Measurements from ENCODE around the gene C2CD2. TPM values are rescaled to one million over a fixed set of nuclear protein-coding genes. Genes with fewer than 3 reads are reported as not detected.

C2CD2 gene
- total RNA-seq, 1 donor from 2014 or later, result 20.5 TPM

DNA sequence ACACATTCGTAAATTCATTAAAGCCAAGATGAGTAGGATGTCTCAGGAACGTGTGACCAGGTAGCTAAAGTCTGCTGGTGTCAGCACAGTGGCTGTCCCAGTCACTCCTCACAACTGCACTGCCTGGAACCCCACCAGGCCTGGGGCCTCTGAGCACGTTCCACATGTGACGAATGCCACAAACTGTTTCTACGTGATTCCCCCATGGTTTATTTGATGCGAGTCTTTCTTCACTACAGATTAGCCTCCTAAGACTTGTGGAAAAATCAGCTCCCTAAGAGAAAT lies 107.8 kb downstream of the C2CD2 start:
- Mint-ChIP-seq H3K36me3 (peaks cover 5% of the 10 kb centered on the region), H3K27ac (no peak overlapping the region), H3K27me3 (no peaks in the 10 kb centered on the region), H3K4me3 (no peak overlapping the region), H3K9me3 (peaks cover 3% of the 10 kb centered on the region), H3K4me1 (ENCODE audit: unreplicated experiment) (peaks cover 4% of the 10 kb centered on the region)
- no peak for DNase-seq (ENCODE audit: extremely low spot score, unreplicated experiment)
- TF ChIP-seq, protein P1, sequence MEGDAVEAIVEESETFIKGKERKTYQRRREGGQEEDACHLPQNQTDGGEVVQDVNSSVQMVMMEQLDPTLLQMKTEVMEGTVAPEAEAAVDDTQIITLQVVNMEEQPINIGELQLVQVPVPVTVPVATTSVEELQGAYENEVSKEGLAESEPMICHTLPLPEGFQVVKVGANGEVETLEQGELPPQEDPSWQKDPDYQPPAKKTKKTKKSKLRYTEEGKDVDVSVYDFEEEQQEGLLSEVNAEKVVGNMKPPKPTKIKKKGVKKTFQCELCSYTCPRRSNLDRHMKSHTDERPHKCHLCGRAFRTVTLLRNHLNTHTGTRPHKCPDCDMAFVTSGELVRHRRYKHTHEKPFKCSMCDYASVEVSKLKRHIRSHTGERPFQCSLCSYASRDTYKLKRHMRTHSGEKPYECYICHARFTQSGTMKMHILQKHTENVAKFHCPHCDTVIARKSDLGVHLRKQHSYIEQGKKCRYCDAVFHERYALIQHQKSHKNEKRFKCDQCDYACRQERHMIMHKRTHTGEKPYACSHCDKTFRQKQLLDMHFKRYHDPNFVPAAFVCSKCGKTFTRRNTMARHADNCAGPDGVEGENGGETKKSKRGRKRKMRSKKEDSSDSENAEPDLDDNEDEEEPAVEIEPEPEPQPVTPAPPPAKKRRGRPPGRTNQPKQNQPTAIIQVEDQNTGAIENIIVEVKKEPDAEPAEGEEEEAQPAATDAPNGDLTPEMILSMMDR (conservative IDR thresholded peaks at IDR 0.05), result no peak

DNA sequence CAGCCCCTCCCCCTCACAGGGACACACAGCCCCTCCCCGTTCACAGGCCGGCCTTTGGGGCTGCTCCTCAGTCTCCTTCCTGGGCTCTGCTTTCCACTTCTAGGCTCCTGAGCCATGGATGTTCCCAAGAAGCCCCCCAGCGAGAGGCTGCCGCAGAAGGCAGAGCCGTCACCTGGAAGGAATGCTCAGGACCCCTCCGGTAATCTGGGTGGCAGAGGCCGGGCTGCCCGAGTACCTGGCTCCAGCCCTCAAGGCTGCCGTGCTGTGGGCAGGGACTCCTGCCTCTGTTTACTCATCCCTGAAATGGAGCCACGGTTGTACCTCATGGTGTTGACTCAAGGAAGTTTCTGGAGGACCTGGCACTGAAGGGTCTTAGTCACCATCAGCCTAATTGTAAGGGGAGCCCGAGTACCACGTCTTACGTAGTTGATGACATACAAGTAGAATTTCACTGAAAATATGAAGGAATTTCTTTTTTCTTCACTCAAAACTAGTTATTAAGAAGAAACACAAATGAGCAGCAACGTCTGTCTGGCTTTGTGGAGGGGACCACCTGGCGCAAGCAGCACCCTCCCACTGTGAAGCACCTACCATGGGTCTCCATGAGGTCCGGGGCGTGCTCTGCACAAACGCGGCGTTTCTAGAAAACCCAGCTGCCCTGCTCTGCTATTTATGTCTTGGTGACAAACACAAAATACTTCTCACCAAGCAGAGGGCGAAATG lies 108.3 kb downstream of the C2CD2 start:
- Mint-ChIP-seq H3K27ac (no peak overlapping the region), H3K4me1 (ENCODE audit: unreplicated experiment) (peaks cover 4% of the 10 kb centered on the region), H3K27me3 (no peaks in the 10 kb centered on the region), H3K36me3 (peaks cover 6% of the 10 kb centered on the region), H3K4me3 (no peak overlapping the region), H3K9me3 (peaks cover 8% of the 10 kb centered on the region)
- DNase-seq (ENCODE audit: extremely low spot score, unreplicated experiment), result no peak
- TF ChIP-seq, protein P1 (conservative IDR thresholded peaks at IDR 0.05), result no peak

DNA sequence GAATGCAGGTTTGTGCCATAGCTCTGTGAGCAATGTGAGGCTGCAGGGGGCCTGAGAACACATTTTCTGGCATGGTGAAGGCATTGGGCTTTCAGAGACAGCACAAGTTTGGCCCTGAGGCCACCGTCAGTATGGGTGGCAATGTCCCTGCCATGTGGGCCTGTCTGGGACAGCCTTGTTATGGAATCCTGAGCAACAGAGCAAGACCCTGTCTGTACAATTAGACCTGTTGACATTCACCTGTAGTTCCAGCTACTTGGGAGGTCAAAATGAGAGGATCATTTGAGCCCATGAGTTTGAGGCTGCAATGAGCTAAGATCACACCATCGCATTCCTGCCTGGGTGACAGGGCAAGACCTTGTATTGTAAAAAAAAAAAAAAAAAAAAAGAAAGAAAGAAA lies 110.2 kb downstream of the C2CD2 start:
- no peak overlapping the region for H3K27ac Mint-ChIP-seq
- peaks cover 4% of the 10 kb centered on the region for H3K4me1 Mint-ChIP-seq (ENCODE audit: unreplicated experiment)

DNA sequence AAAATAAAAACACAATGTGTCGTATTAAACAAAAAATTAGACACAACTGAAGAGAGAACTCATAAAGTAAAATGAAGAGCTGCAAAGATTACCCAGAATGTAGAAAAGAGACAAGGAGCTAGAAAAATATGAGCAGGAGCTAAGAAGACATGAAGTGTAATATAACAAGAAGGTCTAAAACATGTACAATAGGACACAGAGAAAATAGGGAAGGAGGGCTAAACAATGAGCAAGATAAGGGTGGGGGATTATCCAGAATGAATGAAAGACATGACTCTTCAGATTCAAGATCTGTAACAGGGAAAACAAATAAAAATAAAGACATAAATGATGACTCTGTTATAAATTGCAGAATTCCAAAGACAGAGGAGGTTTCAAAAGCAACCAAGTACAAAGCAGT lies 112.9 kb downstream of the C2CD2 start:
- peaks cover 10% of the 10 kb centered on the region for H3K9me3 Mint-ChIP-seq
- H3K36me3 Mint-ChIP-seq, result peaks cover 30% of the 10 kb centered on the region
- no peak overlapping the region for H3K4me3 Mint-ChIP-seq
- H3K27ac Mint-ChIP-seq, result no peak overlapping the region
- no peaks in the 10 kb centered on the region for H3K4me1 Mint-ChIP-seq (ENCODE audit: unreplicated experiment)
- TF ChIP-seq, protein P1 (conservative IDR thresholded peaks at IDR 0.05), result no peak
- H3K27me3 Mint-ChIP-seq, result no peaks in the 10 kb centered on the region
- no peak for DNase-seq (ENCODE audit: extremely low spot score, unreplicated experiment)

More for the DNA sequence above, 110.2 kb downstream of the C2CD2 start:
- peaks cover 10% of the 10 kb centered on the region for H3K9me3 Mint-ChIP-seq
- no peak for DNase-seq (ENCODE audit: extremely low spot score, unreplicated experiment)
- TF ChIP-seq, protein P1 (conservative IDR thresholded peaks at IDR 0.05), result no peak
- H3K27me3 Mint-ChIP-seq, result no peaks in the 10 kb centered on the region
- H3K4me3 Mint-ChIP-seq, result no peak overlapping the region
- H3K36me3 Mint-ChIP-seq, result peaks cover 14% of the 10 kb centered on the region

DNA sequence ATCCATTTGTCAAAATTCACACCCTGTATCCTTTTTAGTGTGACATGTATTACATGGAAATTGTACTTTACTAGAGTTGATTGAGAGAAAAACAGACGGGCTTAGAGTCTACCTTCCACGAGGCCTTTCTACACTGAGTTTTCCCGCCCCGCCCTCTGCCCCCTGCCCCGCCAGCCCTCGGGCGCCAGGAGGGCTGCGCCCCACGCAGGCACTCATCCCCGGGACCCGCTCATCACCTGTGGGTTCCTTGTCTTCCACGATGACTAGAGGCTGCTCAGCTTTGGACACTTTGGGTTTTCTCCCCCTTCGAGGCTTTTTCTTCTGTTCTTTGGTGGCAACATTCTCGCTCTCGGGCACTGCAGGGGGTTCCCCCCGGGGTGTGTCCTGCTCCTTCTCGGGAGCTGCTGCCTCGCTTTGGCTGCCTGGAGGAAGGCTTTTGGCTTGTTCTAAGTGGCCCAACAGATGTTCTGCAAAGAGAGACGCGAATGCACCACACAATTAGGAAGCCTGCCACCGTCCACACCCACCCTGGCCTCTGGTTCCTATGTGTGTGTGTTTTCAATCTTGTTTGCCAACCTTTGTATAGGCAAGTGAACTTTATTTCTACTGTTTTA lies 114.3 kb downstream of the C2CD2 start:
- Mint-ChIP-seq H3K4me3 (no peak overlapping the region), H3K27ac (no peak overlapping the region), H3K27me3 (no peaks in the 10 kb centered on the region), H3K4me1 (ENCODE audit: unreplicated experiment) (no peaks in the 10 kb centered on the region), H3K9me3 (peaks cover 10% of the 10 kb centered on the region), H3K36me3 (peaks cover 30% of the 10 kb centered on the region)
- no peak for DNase-seq (ENCODE audit: extremely low spot score, unreplicated experiment)
- TF ChIP-seq, protein P1 (conservative IDR thresholded peaks at IDR 0.05), result no peak

Measured in type B pancreatic cell (in vitro differentiated cells).